Activated CD4-positive, CD25-positive, alpha-beta regulatory T cell treated with anti-CD3 and anti-CD28 coated beads, Interleukin-2, amount 50 U/mL, for 72 hours (primary cell): ENCODE data around the gene KIF26B.
"Not testable (repeated sequence)": the region's sequence is repeated elsewhere in the genome, so short reads cannot be mapped to it uniquely, and the experiment has no call there.

ENCODE experiments used
- DNase-seq: peaks from one replicate; pipeline ENCODE4 v3.0.0; 2021

The KIF26B gene

GRCh38 chr1:245290836-245291235 lies 136.1 kb downstream of the KIF26B start:
- no peak for DNase-seq

GRCh38 chr1:245291351-245291750 lies 136.6 kb downstream of the KIF26B start:
- no peak for DNase-seq

- DNase-seq = no peak
Observed at GRCh38 chr1:245292141-245292540, 137.4 kb downstream of the KIF26B start.

- DNase-seq = no peak
Observed at GRCh38 chr1:245292553-245292952, 137.8 kb downstream of the KIF26B start.

GRCh38 chr1:245294020-245294419 lies 139.2 kb downstream of the KIF26B start:
- DNase-seq = no peak

GRCh38 chr1:245298781-245299180 lies 144.0 kb downstream of the KIF26B start:
- no peak for DNase-seq

- DNase-seq = no peak
Observed at GRCh38 chr1:245301162-245301580, 146.4 kb downstream of the KIF26B start.

GRCh38 chr1:245301921-245302320 lies 147.1 kb downstream of the KIF26B start:
- no peak for DNase-seq

- DNase-seq = no peak
Observed at GRCh38 chr1:245304698-245305097, 149.9 kb downstream of the KIF26B start.

- no peak for DNase-seq
Observed at GRCh38 chr1:245306020-245306419, 151.2 kb downstream of the KIF26B start.

- DNase-seq = no peak
Observed at GRCh38 chr1:245306628-245307410, 152.0 kb downstream of the KIF26B start.

- DNase-seq = no peak
Observed at GRCh38 chr1:245310571-245311531, 156.1 kb downstream of the KIF26B start.

GRCh38 chr1:245311887-245312536 lies 157.2 kb downstream of the KIF26B start:
- DNase-seq = no peak

GRCh38 chr1:245313576-245313975 lies 158.8 kb downstream of the KIF26B start:
- DNase-seq = no peak

GRCh38 chr1:245316784-245317183 lies 162.0 kb downstream of the KIF26B start:
- no peak for DNase-seq

- no peak for DNase-seq
Observed at GRCh38 chr1:245317217-245317616, 162.4 kb downstream of the KIF26B start.

GRCh38 chr1:245319094-245319493 lies 164.3 kb downstream of the KIF26B start:
- no peak for DNase-seq

- no peak for DNase-seq
Observed at GRCh38 chr1:245322673-245323072, 167.9 kb downstream of the KIF26B start.

- DNase-seq = not testable (repeated sequence)
Observed at GRCh38 chr1:245323765-245324164, 169.0 kb downstream of the KIF26B start.

GRCh38 chr1:245325922-245326795 lies 171.4 kb downstream of the KIF26B start:
- no peak for DNase-seq

- no peak for DNase-seq
Observed at GRCh38 chr1:245327360-245327759, 172.6 kb downstream of the KIF26B start.

- DNase-seq = no peak
Observed at GRCh38 chr1:245327842-245328241, 173.1 kb downstream of the KIF26B start.
